SH-SY5Y (cell line): ENCODE measurements around the gene SERTM2.

Experiments
- GATA2 ChIP-seq: IDR thresholded peaks from 2 replicates; pipeline ENCODE4 v1.6.1; 2011; ENCODE audit warnings: mild to moderate bottlenecking, low read depth, low read length
- GATA3 ChIP-seq: IDR thresholded peaks from 2 replicates; pipeline ENCODE4 v1.6.1; 2011; ENCODE audit warnings: low read depth, mild to moderate bottlenecking, low read length, moderate library complexity

- TF ChIP-seq GATA2 (no peak), GATA3 (no peak)
These were observed 31.8 kb downstream of the SERTM2 start for GRCh38 chrX:111543212-111543741.
